HG03097 (cell line): ENCODE data around the gene MATN1.

Source experiments
- ATAC-seq: cut with Tn5 transposase; IDR thresholded peaks from one replicate; pipeline ENCODE4 v1.9.1; 2021; ENCODE audit not compliant: unreplicated experiment, low FRiP score

MATN1 gene

DNA sequence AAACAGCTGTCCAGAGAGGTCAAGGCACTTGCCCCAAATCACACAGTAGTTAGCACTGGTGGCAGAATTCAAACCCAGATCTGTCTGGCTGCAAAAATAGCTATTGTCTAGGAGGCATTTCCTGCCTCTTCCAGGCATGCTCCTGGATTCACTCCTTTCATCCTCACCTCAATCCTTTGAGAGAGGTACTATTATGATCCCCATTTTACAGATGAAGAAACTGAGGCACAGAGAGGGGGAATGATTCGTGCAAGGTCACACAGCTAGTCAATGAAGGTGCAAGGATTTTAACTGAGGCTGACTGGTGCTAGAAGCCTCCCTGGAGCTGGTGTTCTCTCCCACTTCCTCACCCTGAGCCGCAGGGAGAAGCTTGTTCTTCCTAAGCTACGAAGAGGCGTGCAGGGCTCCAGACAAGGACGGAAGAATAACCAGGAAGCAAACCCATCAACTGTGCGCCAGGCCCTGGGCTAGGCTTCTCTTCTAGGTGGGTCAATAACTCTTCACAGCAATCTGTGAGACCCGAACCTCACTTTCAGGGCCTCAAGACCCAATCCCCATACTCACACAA, 34.8 kb upstream of the MATN1 start:
- ATAC-seq, result no peak

DNA sequence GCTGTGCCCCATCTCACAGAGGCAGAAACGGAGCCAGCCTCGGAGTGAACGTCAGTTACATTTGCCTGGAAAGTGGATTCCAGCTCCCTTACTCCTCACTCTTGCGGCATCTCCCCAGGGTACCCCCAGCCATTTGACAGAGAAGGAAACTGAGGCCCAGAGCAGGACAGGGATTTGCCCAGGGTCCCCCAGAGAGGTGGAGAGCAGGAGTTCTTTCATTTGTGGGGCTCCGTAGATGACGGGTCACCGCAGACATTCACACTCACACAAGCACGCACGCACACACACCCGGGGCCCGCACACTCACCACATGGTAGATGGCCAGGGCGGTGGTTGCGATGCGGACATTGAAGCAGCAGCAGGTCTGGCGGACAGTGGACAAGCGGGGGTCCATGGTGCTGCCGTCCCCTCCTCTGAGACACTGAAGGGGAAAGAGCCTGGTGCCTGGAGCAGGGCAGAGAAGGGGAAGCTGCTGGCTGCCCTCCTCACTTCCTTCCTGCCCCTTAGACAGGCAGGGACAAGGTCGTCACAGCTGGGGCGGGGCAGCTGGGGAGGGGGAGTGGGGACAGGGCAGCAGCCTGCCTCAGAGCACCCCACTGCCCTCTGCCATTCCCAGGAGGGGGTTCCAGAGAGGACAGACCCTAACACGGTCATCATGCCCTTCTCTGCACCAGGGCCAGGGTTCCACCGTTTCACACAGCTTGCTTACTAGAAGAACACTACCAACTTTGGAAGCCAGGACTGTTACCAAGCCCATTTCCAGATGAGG, 34.2 kb upstream of the MATN1 start, which contains the start of gene LAPTM5:
LAPTM5 (minus strand) TSS at position 423 of the 769 bp plus-strand sequence; CDS start at position 394, 29 bp downstream.
- no peak for ATAC-seq

DNA sequence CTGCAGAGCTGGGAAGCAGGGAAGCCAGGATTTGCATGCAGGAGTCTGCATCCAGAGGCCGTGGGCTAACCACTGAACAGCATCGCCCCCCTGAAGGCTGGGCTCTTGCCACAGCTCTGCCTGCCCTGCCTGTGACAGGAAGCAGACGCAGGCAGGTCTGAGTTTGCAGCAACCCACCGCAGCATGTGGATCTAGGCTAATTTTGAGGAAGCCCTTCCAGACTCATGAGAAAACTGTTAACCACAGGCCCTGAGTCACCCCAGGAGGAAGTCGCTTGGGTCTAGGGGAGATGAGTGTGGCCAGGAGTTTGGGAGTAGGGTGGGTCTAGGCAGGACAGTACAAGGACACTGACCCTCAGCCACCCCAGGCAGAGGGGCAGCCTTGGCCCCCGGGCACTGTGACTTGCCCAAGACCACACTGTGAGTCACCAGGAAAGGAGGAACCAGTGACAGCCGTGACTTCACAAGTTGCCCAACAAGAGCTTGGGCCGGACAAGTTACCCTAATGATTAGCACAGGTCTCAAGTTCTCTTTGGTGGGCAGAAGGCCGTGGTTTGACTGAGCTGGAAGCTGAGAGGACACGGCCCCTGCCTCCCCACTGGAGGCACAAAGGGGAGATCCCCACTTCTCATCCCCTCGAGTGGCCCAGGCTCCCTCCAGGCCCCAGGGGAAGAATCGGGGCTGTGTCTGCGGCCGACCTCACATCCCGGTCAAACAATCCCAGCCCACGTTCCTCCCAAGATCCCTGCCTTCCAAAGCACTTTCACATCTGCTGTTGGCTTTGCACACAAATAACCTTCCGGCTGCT, 33.4 kb upstream of the MATN1 start:
- ATAC-seq, result no peak

DNA sequence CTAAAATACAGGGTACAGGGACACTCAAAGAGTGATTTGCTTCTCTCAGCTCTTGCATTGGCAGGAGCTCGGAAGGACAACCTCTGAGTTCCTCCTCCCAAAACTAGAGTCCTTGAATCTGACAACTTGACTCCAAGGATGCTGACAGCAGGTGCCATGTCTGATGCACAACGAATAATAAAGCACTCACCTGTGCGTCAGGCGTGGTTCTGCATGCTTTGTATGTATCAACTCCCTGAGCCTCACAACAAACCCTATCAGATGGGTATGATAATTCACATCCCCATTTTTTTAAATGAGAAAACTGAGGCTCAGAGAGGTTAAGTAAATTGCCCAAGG, 32.8 kb upstream of the MATN1 start:
- ATAC-seq, result no peak

DNA sequence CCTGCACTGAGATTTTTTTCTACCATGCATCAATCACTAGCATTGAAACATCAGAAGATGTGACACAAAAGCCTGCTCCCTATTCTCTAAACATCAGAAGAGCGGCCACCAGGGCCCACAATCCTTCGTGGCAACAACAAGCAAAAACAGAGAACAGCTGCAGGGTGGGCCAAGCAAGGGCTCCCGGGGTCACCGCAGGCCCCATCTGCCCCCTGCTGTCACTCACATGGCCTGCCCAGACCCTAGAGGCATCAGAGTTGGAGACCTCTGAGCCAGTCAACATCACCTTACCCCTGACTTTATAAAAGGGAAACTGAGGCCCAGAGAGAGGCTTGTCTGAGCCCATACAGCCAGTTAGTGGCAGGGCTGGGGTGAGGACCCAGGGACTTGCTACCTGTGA, 32.4 kb upstream of the MATN1 start:
- no peak for ATAC-seq

DNA sequence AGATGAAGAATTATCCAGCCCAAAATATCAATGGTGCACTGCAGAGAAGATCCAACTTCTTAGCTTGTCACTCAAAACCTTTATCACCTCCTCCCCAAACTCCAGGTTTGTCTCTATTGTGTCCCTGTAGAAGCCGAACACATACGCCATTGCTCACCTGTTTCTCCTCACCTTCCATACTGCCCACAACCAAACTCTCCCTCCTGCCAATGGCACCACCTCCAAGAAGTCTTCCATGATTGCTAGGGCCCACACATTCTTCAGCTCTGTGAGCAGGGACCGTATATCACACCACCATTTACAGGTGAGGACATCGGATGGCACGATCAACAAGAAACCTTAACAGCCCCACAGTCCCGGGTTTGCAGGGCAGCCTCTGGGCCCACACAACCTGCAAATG, 31.9 kb upstream of the MATN1 start:
- ATAC-seq, result no peak

DNA sequence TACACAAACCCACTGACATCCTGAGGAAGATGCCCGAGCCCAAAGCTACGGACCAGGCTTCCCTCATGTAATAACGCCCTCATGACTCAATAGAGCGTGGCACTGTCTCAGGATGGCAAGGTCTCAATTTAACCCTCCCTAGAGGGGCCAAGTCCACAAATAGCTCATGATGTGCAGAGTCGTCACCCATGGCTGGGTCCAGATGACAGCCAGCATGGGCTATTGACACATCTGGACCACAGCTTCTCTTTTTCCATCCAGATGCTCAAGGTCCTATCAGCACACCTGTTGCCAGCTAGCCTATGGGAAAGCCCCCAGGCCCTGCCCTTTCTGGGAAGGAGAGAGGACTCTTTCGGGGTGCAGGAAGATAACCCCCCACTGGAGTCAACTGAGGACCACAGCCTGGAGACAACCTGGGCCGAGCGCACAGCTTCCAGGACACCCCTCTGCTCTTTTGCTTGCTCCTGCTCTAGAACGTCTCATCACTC, 31.3 kb upstream of the MATN1 start:
- peak; percentile 40 for ATAC-seq

DNA sequence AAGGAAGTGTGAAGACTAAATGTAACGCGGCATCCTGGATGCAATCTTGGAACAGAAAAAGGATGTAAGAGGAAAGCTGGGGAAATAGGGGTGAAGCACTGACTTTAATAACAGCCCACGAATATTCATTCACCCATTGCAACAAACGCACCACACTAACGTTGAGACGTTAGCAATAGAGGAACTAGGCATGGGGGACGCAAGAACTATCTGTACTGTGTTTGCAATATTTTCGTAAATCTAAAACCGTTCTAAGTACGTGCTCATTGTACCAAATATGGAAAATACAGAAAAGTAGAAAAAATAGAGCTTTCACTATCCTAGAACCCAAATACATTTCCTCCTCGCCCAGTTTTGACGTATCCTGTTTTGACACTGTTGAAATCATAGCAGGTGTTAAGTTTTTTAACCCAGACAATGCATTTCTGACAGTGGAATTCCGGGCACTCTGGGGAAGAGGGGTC, 30.3 kb upstream of the MATN1 start:
- no peak for ATAC-seq

DNA sequence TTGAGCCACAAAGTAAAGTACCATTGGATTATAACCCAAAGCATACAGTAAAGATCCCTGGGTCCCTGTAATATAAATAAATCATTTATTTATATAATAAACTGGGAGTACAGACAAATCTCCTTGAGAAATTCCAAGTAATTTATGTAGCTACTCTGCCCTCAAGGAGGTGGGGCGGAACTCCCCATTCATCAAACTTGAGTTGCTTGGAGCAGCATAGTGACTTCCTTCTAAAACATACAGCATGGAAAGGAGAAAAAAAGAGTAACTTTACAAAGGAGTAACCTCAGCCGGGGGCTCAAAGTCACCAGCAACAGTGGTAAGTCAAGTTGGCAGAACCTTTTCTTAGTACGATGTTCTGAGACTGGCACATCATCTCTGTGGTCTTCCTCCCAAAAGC, 29.7 kb upstream of the MATN1 start:
- no peak for ATAC-seq

DNA sequence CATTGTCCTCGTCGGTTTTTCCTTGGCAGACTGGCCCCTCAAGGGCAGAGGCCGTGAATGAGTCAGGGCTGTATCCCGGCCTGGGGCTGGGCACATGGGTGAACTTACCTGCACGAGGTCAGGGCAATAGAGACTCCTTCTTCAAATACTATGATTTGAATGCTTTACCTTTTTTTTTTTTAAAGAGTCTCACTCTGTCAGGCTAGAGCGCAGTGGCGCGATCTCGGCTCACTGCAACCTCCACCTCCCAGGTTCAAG, 29.2 kb upstream of the MATN1 start:
- ATAC-seq, result no peak

DNA sequence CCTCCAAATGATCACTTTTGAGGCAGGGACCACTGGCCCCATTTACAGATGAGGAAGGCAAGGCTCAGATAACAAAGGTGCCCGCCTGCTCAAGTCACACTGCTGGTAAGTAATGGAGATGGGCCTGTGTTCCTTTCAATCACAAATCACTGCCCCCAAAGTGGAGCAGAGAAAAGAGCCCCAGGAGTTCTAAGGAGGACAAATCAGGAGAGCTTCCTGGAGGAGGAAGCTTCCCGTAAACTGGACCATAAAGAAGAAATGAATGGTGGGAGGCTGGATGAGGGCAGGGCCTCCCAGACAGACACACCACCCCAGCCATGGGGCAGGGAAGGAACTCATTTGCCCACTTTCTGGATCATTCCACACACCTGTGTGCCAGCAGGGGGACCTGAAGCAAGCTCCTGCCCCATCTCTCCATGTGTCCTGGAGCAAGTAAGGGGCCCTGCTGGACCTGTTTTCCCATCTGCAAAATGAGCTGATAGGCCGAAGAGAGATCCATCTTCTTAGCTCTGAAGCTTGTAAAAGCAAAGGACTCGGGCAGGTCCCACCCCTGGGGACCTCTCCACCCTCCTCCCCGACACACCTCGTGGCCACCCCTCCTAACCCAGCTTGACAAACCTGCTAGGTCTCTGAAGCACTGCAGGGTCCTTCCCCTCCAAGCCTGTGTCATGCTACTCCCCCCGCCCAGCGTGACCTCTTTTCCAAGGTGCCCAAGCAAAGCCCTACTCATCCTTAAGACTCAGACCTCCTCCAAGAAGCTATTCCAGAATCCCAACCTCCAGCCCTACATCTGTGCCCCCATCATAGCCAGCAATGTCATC, 28.7 kb upstream of the MATN1 start:
- ATAC-seq, result no peak

DNA sequence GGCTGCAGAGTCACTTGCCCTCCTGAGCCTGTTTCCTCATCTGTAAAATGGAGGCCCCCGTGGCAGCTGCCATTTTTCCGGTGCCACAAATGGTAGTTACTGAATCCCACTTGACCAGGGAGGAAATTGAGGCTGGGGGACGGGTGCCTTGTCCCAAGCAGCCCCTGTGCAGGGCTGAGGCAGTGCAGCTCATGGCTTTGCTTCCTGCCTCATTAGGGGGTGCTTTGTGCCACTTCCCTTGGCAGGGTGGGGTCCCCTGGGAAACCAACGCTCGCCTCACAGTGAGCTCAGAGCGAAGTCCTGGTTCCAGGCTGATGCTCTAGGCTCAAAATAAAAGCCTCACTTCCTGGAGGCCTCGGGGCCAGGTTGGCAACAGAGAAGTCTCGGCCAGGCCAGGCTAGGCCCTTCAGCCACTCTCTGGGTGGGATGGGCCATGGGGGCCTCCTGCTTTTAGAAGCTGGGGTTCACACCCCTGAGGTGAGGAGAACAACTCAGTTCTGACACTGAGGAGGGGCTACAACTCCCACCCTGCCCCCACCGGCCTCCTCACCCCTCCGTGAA, 27.4 kb upstream of the MATN1 start:
- peak; percentile 29 for ATAC-seq

DNA sequence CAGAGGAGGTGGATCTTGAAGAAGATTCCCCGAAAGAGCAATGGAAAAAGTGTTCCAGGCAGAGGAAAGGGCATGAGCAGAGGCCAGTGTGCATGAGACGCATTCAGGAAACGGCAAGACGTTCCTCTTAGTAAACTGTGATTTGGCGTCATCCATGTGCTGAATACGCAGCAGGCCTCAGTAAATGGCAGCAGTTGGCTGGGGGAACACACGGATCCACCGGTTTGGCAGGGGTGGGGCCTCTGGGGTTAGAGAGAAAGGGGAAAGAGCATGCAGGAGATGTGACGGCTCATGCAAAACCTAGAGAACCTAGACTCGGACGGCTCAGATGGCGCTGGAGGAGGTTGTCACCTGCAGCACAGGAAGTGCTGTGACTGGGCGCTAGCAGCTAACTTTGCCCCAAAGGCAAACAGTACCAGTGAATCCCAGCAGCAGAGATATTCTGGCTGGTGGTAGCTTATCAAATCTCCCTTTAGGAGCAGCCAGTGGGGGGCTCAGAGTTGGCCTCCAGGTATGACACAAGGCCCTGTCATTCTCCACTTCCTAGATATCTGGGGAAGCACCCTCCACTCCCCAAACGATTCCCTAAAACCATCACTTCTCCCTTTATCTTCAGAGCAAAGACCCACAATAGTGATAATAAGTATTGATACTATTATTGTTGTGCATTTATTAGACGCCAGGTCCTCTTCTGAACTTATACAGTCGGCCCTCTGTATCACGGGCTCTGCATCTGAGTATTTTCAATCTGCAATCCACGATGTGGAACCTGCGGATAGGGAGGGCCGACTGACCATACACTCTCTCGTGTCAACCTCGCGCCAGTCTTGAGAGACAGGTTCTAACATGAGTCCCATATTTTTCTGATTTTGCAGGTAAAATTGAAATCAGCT, 26.6 kb upstream of the MATN1 start:
- no peak for ATAC-seq

DNA sequence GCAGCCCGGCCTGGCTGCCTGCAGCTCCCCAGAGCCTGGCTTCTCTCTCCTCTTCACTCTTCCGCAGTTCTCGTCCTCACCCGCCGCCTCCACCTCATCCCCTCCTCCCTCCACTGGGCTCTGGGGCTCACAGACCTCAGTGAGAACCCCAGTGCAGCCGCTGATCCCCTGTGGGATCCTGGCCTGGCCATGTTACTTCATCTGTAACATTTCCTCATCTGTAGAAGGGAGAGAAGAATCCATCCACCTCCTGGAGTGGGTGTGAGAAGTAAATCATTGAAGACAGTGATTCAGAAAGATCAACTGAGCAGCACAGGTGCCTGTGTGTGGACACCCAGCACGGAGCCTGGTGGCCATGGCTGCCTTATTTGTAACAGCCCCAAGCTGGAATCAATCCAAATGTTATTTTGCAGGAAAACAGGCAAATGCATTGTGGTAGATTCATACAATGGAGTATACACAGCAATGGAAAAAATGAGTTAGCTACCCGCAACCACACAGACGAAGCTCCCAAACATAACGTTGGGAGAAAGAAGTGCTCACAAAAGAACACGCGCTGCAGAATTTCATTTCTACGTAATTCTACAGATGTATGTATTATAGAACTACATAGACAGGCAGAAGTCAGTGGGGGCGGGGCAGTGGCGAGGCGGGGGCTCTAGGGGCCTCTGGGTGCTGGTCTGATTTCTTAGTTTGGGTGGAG, 25.5 kb upstream of the MATN1 start:
- ATAC-seq, result no peak

DNA sequence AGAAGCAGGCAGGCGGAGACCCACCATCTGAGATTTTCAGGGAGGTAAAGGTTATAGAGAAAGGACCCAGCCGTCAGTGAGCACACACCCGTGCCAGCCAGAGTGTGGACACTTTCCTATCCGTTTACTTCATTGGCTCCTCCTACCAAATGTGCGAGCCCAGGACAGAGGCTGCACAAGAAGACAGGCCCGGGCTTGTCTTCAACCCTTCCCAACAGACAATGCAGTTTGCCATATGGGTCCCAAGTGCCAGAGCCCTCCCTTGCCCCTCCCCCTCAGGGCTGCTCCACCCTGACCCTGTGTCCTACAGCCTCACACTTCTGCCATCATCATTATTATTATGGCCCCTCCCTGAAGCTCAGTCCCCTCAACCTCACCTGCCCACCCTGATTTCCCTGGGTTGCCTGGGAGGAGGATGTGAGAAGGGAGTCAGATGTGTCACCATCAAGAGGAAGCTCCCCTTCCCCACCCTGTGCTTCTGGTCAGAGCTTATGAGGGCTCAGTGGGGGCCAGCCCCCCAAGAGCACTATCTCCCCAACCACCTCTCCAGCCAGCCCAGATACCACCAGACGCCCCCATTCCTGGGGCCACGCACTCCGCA, 24.8 kb upstream of the MATN1 start:
- no peak for ATAC-seq

DNA sequence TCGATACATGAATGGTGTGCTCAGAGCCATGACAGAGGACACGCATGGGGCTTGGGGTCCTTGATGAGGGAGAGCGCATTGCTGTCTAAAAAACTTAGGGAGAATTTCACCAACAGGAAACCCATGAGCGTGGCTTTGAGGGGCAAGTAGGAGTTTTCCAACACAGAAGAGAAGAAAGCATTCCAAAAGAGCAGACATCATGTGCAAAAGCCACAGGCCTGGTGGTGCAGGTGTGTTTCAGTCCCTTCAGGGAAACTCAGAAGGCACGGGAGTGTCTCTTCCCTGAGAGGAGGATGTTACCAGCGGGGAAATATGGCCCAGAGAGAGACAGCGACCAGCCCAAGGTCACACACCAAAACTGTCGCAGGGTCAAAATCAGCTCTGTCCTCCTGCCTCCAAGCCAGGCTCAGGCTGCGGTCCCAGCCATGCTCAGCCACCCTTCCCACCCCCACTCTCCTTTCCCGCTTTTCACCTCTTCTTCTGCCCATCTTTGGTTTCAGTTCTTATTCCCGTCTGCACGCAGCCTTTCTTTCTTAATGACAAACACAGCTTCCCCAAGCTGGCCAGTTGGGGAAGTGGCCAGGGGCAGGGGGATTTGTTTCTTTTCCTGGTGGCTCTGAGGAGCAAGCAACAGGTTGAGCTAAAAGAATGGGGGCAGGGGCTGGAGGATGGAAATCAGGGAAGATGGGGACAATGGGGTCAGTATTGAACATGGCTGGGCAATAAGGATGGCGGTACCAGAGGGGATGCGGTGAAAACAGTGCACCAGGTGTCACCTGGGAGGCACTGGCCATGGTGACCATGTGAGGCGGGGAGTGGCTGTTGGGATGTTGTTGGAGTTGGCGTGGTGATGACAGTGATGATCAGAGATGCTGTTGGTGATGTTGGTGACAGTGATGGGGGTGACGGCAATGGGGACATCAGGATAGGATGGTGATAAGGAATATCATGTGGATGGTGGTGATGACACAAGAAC, 23.9 kb upstream of the MATN1 start:
- ATAC-seq, result no peak

DNA sequence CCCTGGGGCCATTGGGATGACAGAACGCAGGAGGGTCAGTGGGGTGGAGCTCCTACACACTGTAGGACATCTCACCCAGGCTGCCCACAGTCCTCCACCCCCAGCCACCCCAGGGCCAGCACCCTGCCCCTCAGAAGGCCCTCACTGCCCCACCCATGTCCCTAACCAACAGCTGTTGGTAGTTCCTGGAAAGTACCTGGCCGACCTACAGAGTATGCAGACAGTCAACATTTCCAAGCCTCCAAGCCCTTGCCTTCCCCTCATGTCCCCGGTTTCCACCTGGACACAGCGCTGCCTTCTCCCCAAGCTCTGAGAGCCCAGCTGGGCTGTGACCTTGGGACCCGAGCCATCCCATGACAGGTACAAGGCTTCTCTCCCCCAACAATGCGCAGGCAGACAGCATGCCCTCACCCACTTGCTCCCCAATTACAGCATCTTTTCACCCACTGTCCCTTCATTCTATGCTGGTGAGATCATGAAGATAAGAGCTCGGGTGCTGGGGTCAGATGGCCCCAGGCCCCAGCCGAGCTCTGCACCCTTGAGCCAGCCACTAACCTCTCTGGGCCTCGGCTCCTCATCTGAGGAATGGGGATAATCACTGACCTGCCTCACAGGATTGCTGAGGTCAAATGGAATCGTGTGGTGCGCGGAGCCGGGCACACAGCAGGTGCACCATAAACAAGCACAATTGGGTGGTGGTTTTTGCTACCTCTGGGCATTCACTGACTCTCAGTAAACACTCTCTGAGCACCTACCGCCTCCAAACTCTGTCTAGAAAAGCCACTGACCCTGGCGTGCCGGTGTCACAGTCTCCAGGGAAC, 23.0 kb upstream of the MATN1 start:
- ATAC-seq, result no peak
